PC-9 (cell line): ENCODE results near the gene SLC44A1. TPM values are rescaled to one million over a fixed set of nuclear protein-coding genes. Genes with fewer than 3 reads are reported as not detected.

Experiments
- BruUV-seq: library from RNA; stranded (reverse); fragments of 400-500 nt; replicated peaks from 2 replicates; lab custom pipeline; 2021; lab: Mats Ljungman, UMichigan
- CTCF ChIA-PET: fragments of 300-600 bp; sonication (Branson Sonifier 250); formaldehyde crosslinking; loops from one replicate; lab custom pipeline; 2022; ENCODE audit warnings: antibody characterized with exemption; lab: Charles Lee
- POLR2A ChIA-PET: fragments of 300-600 bp; sonication (Branson Sonifier 250); formaldehyde crosslinking; loops from one replicate; lab custom pipeline; 2022; ENCODE audit warnings: antibody characterized with exemption; ENCODE audit not compliant: unreplicated experiment; lab: Charles Lee
- DNase-seq, 2 experiments: peaks; one replicate each; pipeline versions ENCODE4 v3.0.0 to v3.0.0-alpha.2; 2015 to 2022; ENCODE audit warnings: mixed read lengths in 1 of 2
- H2AFZ ChIP-seq: fragments of 200-600 bp; sonication (generic); 2 replicates; pipeline ENCODE4 v1.8.1; 2017; ENCODE audit warnings: antibody characterized with exemption
- H3F3A ChIP-seq: fragments of 200-600 bp; sonication (generic); 2 replicates; pipeline ENCODE4 v1.8.1; 2017; ENCODE audit warnings: antibody characterized with exemption, mild to moderate bottlenecking, low read depth; ENCODE audit not compliant: insufficient read depth
- H3K27ac ChIP-seq: fragments of 200-600 bp; sonication (generic); 2 replicates; pipeline ENCODE4 v1.6.1; 2016; ENCODE audit warnings: mixed run types
- H3K27me3 ChIP-seq: fragments of 200-600 bp; sonication (generic); 2 replicates; pipeline ENCODE4 v1.6.1; 2016; ENCODE audit warnings: low read depth, mixed run types; ENCODE audit not compliant: insufficient read depth
- H3K36me3 ChIP-seq: fragments of 200-600 bp; sonication (generic); 2 replicates; pipeline ENCODE4 v1.6.1; 2016; ENCODE audit warnings: low read depth, mixed run types
- H3K4me1 ChIP-seq: fragments of 200-600 bp; sonication (generic); replicated peaks from 2 replicates; pipeline ENCODE4 v1.6.1; 2016; ENCODE audit warnings: mixed run types; ENCODE audit not compliant: insufficient read depth
- H3K4me2 ChIP-seq: fragments of 200-600 bp; sonication (generic); 2 replicates; pipeline ENCODE4 v1.6.1; 2017; ENCODE audit warnings: mixed run types
- H3K4me3 ChIP-seq: fragments of 200-600 bp; sonication (generic); 2 replicates; pipeline ENCODE4 v1.6.1; 2016; ENCODE audit warnings: mixed run types
- H3K79me2 ChIP-seq: fragments of 200-600 bp; sonication (generic); 2 replicates; pipeline ENCODE4 v1.6.1; 2017; ENCODE audit warnings: low read depth, mixed run types
- H3K9me2 ChIP-seq: fragments of 200-600 bp; sonication (generic); 2 replicates; pipeline ENCODE4 v1.8.1; 2017; ENCODE audit warnings: mild to moderate bottlenecking; ENCODE audit not compliant: insufficient read depth
- H3K9me3 ChIP-seq: fragments of 200-600 bp; sonication (generic); 2 replicates; pipeline ENCODE4 v1.8.1; 2016; ENCODE audit warnings: low read depth; ENCODE audit not compliant: insufficient read depth
- H4K20me1 ChIP-seq: fragments of 200-600 bp; sonication (generic); 2 replicates; pipeline ENCODE4 v1.8.1; 2017; ENCODE audit not compliant: insufficient read depth
- EZH2 ChIP-seq: fragments of 200-600 bp; sonication (generic); IDR thresholded peaks from 2 replicates; pipeline ENCODE4 v1.8.0; 2017; ENCODE audit warnings: antibody characterized with exemption, low read depth
- intact Hi-C: fragments of 100-400 bp; cut with micrococcal nuclease; formaldehyde crosslinking; loops from one replicate; pipeline ENCODE4 v1.10.0; 2022; ENCODE audit not compliant: unreplicated experiment
- total RNA-seq: library from RNA; stranded (reverse); gene quantifications from 2 replicates; pipeline ENCODE4 v1.2.3, GENCODE V29; 2021
- TF ChIP-seq, protein P1 (sequence below): fragments of 200-600 bp; sonication (generic); conservative IDR thresholded peaks from 2 replicates; pipeline ENCODE4 v1.6.1; 2017; ENCODE audit warnings: mixed run types, antibody characterized with exemption, mild to moderate bottlenecking, moderate library complexity

Gene SLC44A1
- total RNA-seq, 1 experiment from 2014 or later, result 95.2 TPM

GRCh38 chr9:105243015-105243686 is 1.3 kb upstream of the SLC44A1 start:
- TF ChIP-seq, protein P1, sequence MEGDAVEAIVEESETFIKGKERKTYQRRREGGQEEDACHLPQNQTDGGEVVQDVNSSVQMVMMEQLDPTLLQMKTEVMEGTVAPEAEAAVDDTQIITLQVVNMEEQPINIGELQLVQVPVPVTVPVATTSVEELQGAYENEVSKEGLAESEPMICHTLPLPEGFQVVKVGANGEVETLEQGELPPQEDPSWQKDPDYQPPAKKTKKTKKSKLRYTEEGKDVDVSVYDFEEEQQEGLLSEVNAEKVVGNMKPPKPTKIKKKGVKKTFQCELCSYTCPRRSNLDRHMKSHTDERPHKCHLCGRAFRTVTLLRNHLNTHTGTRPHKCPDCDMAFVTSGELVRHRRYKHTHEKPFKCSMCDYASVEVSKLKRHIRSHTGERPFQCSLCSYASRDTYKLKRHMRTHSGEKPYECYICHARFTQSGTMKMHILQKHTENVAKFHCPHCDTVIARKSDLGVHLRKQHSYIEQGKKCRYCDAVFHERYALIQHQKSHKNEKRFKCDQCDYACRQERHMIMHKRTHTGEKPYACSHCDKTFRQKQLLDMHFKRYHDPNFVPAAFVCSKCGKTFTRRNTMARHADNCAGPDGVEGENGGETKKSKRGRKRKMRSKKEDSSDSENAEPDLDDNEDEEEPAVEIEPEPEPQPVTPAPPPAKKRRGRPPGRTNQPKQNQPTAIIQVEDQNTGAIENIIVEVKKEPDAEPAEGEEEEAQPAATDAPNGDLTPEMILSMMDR, result no peak
- no peak for TF ChIP-seq EZH2
- H3K27ac ChIP-seq, result no peak overlapping the region
- no peaks in the 10 kb centered on the region for H4K20me1 ChIP-seq
- H3K9me3 ChIP-seq, result no peaks in the 10 kb centered on the region
- H3K27me3 ChIP-seq, result no peaks in the 10 kb centered on the region
- CTCF ChIA-PET, result no interaction called here
- H3K4me3 ChIP-seq, result no peak overlapping the region; the same call in 1 of the 2 replicates
- H3K4me1 ChIP-seq, result peaks cover 25% of the 10 kb centered on the region
- no peak overlapping the region for H2AFZ ChIP-seq
- peak overlapping the region; percentile 87 for H3K4me2 ChIP-seq
- H3K79me2 ChIP-seq, result peaks cover 26% of the 10 kb centered on the region
- DNase-seq, result peak in 1 of 2 experiments; percentile 51
- intact Hi-C loops, result loop anchor here (1.0 to 10.0 kb wide), 6 partner anchors 56 to 468 kb away; partner anchors contain the start of gene TMEM38B
- H3K36me3 ChIP-seq, result no peaks in the 10 kb centered on the region
- no TSS peak for BruUV-seq
- peaks cover 24% of the 10 kb centered on the region; the same call in 1 of the 2 replicates for H3F3A ChIP-seq
- H3K9me2 ChIP-seq, result no peaks in the 10 kb centered on the region
- POLR2A ChIA-PET, result interaction anchor here (0.6 to 0.7 kb wide), 6 partner anchors 34 to 496 kb away, joined by 3 to 8 read pairs (median 4); partner anchors contain the start of gene NIPSNAP3A

GRCh38 chr9:105244734-105245028 is 230 bp downstream of the SLC44A1 start:
- no peaks in the 10 kb centered on the region for H3K9me2 ChIP-seq
- peaks cover 24% of the 10 kb centered on the region; the same call in 1 of the 2 replicates for H3F3A ChIP-seq
- ChIA-PET POLR2A (interaction anchor here (0.6 to 1.2 kb wide), 9 partner anchors 13 to 477 kb away, joined by 3 to 9 read pairs (median 5); no protein-coding TSS in a partner anchor), CTCF (interaction anchor here (0.6 to 1.1 kb wide), 9 partner anchors 10 to 638 kb away, joined by 3 to 11 read pairs (median 3); no protein-coding TSS in a partner anchor)
- no peaks in the 10 kb centered on the region for H4K20me1 ChIP-seq
- H3K27me3 ChIP-seq, result no peaks in the 10 kb centered on the region
- H3K4me2 ChIP-seq, result peak overlapping the region; percentile 79
- no peaks in the 10 kb centered on the region for H3K36me3 ChIP-seq
- peak overlapping the region; percentile 85 for H3K27ac ChIP-seq
- no TSS peak for BruUV-seq
- H3K9me3 ChIP-seq, result no peaks in the 10 kb centered on the region
- peak overlapping the region; percentile 97 for H3K4me3 ChIP-seq
- intact Hi-C loops, result loop anchor here (1.0 to 10.0 kb wide), 11 partner anchors 56 to 470 kb away; partner anchors contain the start of gene TMEM38B
- peaks cover 25% of the 10 kb centered on the region for H3K4me1 ChIP-seq
- TF ChIP-seq, protein P1, result no peak
- no peak for TF ChIP-seq EZH2
- H3K79me2 ChIP-seq, result peaks cover 40% of the 10 kb centered on the region
- no peak for DNase-seq
- peak overlapping the region; percentile 97 for H2AFZ ChIP-seq

DNA sequence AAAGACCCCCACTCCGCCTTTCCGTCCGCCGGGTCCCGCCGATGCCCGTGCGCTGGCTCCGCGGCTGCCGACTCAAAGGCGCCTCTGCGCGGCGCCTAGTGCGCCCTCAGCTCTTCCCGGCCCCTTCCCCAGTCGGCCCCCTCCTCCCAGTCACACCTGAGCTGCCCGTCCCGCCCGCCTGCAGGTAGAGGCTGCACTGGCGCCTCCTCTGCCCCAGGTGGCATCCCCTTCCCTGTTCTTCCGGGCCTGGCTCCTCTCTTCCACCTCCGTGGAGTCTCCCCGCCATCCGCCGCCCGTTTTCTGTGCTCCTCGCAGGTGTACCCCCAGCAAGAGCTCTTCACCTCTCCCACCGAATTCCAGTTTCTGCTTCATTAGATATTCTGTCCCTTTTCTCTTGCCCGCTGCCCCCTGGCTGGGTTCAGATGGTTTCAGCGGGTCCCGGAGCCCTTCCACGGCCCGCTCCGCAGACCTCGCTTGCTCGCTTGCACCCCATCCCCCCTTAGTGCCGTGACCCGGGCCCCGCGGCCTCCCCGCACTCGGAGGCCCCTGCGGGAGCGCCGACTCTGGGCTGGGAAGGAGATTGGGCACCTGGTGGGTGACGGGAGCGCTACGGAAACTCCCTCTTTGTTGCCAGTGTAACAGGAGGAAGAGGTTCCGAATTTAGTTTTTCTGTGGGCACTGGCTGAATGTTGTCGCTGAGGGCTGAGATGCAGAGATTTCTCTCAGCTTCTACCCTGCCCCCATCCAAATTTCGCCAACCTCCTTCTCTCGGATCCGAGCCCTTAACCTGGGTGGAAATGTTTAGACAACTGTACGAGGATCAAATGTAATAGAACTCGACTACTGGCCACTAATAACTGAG is 809 bp downstream of the SLC44A1 start:
- intact Hi-C loops, result loop anchor here (1.0 to 10.0 kb wide), 9 partner anchors 56 to 470 kb away; partner anchors contain the start of gene TMEM38B
- peak overlapping the region; percentile 97 for H2AFZ ChIP-seq
- peak; percentile 71 to 86 for DNase-seq
- H3K9me3 ChIP-seq, result no peaks in the 10 kb centered on the region
- H3K4me3 ChIP-seq, result peak overlapping the region; percentile 97
- no peaks in the 10 kb centered on the region for H3K9me2 ChIP-seq
- ChIA-PET CTCF (interaction anchor here (0.6 to 1.1 kb wide), 9 partner anchors 10 to 637 kb away, joined by 3 to 11 read pairs (median 3); no protein-coding TSS in a partner anchor), POLR2A (interaction anchor here (0.6 to 1.2 kb wide), 6 partner anchors 31 to 295 kb away, joined by 3 to 6 read pairs (median 4); no protein-coding TSS in a partner anchor)
- TSS peak; percentile 64 for BruUV-seq
- H3K36me3 ChIP-seq, result no peaks in the 10 kb centered on the region
- TF ChIP-seq EZH2, result no peak
- TF ChIP-seq, protein P1, result peak; percentile 64
- H3F3A ChIP-seq, result peaks cover 24% of the 10 kb centered on the region; the same call in 1 of the 2 replicates
- peaks cover 45% of the 10 kb centered on the region for H3K79me2 ChIP-seq
- peaks cover 25% of the 10 kb centered on the region for H3K4me1 ChIP-seq
- H3K4me2 ChIP-seq, result peak overlapping the region; percentile 79
- H3K27me3 ChIP-seq, result no peaks in the 10 kb centered on the region
- H4K20me1 ChIP-seq, result no peaks in the 10 kb centered on the region
- H3K27ac ChIP-seq, result peak overlapping the region; percentile 85
